ENCODE data around the gene SOX8.

The SOX8 gene

GRCh38 chr16:999677-1000076, 18.1 kb downstream of the SOX8 start:
- Histone ChIP-seq H4K20me1 (ENCODE audit: insufficient read depth, low read length) (no peaks in the 10 kb centered on the region), H3K4me2 (ENCODE audit: low read depth, low read length) (no peak overlapping the region), H3K9me2 (replicated peaks; ENCODE audit: insufficient read depth, low read length) (no peaks in the 10 kb centered on the region), H3K9ac (ENCODE audit: low read length) (no peak overlapping the region), H3K79me2 (ENCODE audit: low read length) (no peaks in the 10 kb centered on the region), H3K27me3 (replicated peaks; ENCODE audit: insufficient read depth, low read length) (peaks cover 100% of the 10 kb centered on the region), H3K27ac (ENCODE audit: low read length) (no peak overlapping the region), H3K36me3 (replicated peaks; ENCODE audit: insufficient read depth, low read length) (no peaks in the 10 kb centered on the region), H3K4me3 (ENCODE audit: low read length) (no peak overlapping the region), H3F3A (ENCODE audit: insufficient read depth, low read length) (no peaks in the 10 kb centered on the region), H3K9me3 (replicated peaks; ENCODE audit: insufficient read depth, low read length) (no peaks in the 10 kb centered on the region), H3K4me1 (ENCODE audit: low read length) (peaks cover 9% of the 10 kb centered on the region; the same call in 1 of the 2 replicates), H2AFZ (ENCODE audit: low read length) (no peak overlapping the region)
- TF ChIP-seq EZH2 (optimal IDR thresholded peaks at IDR 0.05; ENCODE audit: low read depth, low read length), result no peak
- no peak for TF ChIP-seq CTCF (IDR thresholded peaks at IDR 0.05; ENCODE audit: low read length)
- no peak for DNase-seq

GRCh38 chr16:1000608-1001007, 19.0 kb downstream of the SOX8 start:
- Histone ChIP-seq H3K9me2 (replicated peaks; ENCODE audit: insufficient read depth, low read length) (no peaks in the 10 kb centered on the region), H3K27me3 (replicated peaks; ENCODE audit: insufficient read depth, low read length) (peaks cover 96% of the 10 kb centered on the region), H3K4me3 (ENCODE audit: low read length) (no peak overlapping the region), H3K36me3 (replicated peaks; ENCODE audit: insufficient read depth, low read length) (no peaks in the 10 kb centered on the region), H4K20me1 (ENCODE audit: insufficient read depth, low read length) (no peaks in the 10 kb centered on the region), H2AFZ (ENCODE audit: low read length) (no peak overlapping the region), H3F3A (ENCODE audit: insufficient read depth, low read length) (no peaks in the 10 kb centered on the region), H3K9me3 (replicated peaks; ENCODE audit: insufficient read depth, low read length) (no peaks in the 10 kb centered on the region), H3K79me2 (ENCODE audit: low read length) (no peaks in the 10 kb centered on the region), H3K4me2 (ENCODE audit: low read depth, low read length) (no peak overlapping the region), H3K27ac (ENCODE audit: low read length) (no peak overlapping the region), H3K4me1 (ENCODE audit: low read length) (peaks cover 9% of the 10 kb centered on the region; the same call in 1 of the 2 replicates), H3K9ac (ENCODE audit: low read length) (no peak overlapping the region)
- DNase-seq, result no peak
- TF ChIP-seq EZH2 (optimal IDR thresholded peaks at IDR 0.05; ENCODE audit: low read depth, low read length) (no peak), EZH2phosphoT487 (IDR thresholded peaks at IDR 0.05; ENCODE audit: low read length) (no peak), CTCF (IDR thresholded peaks at IDR 0.05; ENCODE audit: low read length) (no peak)

- Histone ChIP-seq H2AFZ (ENCODE audit: low read length) (no peak overlapping the region), H3K27ac (ENCODE audit: low read length) (no peak overlapping the region), H3K9me2 (replicated peaks; ENCODE audit: insufficient read depth, low read length) (no peaks in the 10 kb centered on the region), H3F3A (ENCODE audit: insufficient read depth, low read length) (no peaks in the 10 kb centered on the region), H3K79me2 (ENCODE audit: low read length) (no peaks in the 10 kb centered on the region), H3K4me1 (ENCODE audit: low read length) (peaks cover 9% of the 10 kb centered on the region; the same call in 1 of the 2 replicates), H4K20me1 (ENCODE audit: insufficient read depth, low read length) (no peaks in the 10 kb centered on the region), H3K4me3 (ENCODE audit: low read length) (no peak overlapping the region), H3K9ac (ENCODE audit: low read length) (no peak overlapping the region), H3K36me3 (replicated peaks; ENCODE audit: insufficient read depth, low read length) (no peaks in the 10 kb centered on the region), H3K27me3 (replicated peaks; ENCODE audit: insufficient read depth, low read length) (peaks cover 95% of the 10 kb centered on the region), H3K4me2 (ENCODE audit: low read depth, low read length) (no peak overlapping the region), H3K9me3 (replicated peaks; ENCODE audit: insufficient read depth, low read length) (no peaks in the 10 kb centered on the region)
- no peak for DNase-seq
- TF ChIP-seq EZH2 (optimal IDR thresholded peaks at IDR 0.05; ENCODE audit: low read depth, low read length) (no peak), EZH2phosphoT487 (IDR thresholded peaks at IDR 0.05; ENCODE audit: low read length) (no peak), CTCF (IDR thresholded peaks at IDR 0.05; ENCODE audit: low read length) (no peak)
These were observed 19.5 kb downstream of the SOX8 start for GRCh38 chr16:1001096-1001495.
